ENCODE measurements around the gene FABP1. TPM values are rescaled to one million over a fixed set of nuclear protein-coding genes. Genes with fewer than 3 reads are reported as not detected.

FABP1 gene
- total RNA-seq, 6 experiments from 2014 or later: not detected

- Mint-ChIP-seq H3K36me3 (ENCODE audit: low read depth) (no peaks in the 10 kb centered on the region), H3K27ac (no peak overlapping the region), H3K4me3 (no peak overlapping the region), H3K27me3 (ENCODE audit: insufficient read depth) (peaks cover 31% of the 10 kb centered on the region), H3K4me1 (ENCODE audit: low read depth) (no peaks in the 10 kb centered on the region), H3K9me3 (no peaks in the 10 kb centered on the region)
- TF ChIP-seq, protein P1, sequence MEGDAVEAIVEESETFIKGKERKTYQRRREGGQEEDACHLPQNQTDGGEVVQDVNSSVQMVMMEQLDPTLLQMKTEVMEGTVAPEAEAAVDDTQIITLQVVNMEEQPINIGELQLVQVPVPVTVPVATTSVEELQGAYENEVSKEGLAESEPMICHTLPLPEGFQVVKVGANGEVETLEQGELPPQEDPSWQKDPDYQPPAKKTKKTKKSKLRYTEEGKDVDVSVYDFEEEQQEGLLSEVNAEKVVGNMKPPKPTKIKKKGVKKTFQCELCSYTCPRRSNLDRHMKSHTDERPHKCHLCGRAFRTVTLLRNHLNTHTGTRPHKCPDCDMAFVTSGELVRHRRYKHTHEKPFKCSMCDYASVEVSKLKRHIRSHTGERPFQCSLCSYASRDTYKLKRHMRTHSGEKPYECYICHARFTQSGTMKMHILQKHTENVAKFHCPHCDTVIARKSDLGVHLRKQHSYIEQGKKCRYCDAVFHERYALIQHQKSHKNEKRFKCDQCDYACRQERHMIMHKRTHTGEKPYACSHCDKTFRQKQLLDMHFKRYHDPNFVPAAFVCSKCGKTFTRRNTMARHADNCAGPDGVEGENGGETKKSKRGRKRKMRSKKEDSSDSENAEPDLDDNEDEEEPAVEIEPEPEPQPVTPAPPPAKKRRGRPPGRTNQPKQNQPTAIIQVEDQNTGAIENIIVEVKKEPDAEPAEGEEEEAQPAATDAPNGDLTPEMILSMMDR (IDR thresholded peaks at IDR 0.05): no peak
- no peak for DNase-seq
Measured at GRCh38 chr2:88087763-88088162, 40.1 kb downstream of the FABP1 start.

DNA sequence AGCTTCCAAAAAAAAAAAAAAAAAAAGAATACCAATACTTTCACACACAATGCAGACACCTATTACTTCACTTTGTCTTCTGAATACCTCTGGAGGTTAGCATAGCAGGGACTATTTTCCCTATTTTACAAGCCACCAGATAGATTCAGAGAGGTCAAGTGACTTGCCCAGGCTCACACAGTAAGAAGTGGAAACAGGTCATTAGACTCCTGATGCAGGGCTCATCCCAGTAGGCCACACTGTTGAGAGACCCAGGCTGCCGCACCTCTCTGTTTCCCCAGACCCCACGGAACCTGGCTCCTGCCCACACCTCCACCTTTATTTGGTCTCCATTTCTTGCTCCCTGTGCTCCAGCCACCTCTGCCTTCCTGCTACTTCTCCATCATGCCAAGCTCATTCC, 40.8 kb downstream of the FABP1 start:
- Mint-ChIP-seq H3K27me3 (ENCODE audit: insufficient read depth) (peaks cover 32% of the 10 kb centered on the region), H3K4me1 (ENCODE audit: low read depth) (no peaks in the 10 kb centered on the region), H3K9me3 (no peaks in the 10 kb centered on the region), H3K4me3 (no peak overlapping the region), H3K36me3 (ENCODE audit: low read depth) (no peaks in the 10 kb centered on the region), H3K27ac (no peak overlapping the region)
- no peak for DNase-seq
- TF ChIP-seq, protein P1 (IDR thresholded peaks at IDR 0.05): no peak

DNA sequence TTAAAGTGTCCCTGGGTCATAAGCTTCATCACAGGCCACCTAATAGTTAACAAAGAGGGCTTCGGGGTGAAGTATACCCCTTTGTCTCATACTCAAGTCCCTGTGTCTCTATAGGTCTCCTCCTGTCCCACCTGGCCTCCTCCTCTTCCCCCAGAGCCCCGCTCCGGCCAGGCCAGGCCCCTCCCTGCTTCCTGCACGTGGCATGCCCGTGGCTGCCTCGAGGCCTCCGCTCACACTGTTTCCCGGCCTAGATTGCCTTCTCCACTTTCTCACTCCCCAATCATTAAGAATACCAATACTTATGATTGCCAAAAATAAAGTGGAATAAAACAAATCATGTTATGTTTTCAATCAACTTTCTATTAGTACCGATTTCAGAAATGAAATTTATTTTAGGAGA, 41.5 kb downstream of the FABP1 start:
- Mint-ChIP-seq H3K36me3 (ENCODE audit: low read depth) (no peaks in the 10 kb centered on the region), H3K27me3 (ENCODE audit: insufficient read depth) (peaks cover 28% of the 10 kb centered on the region), H3K27ac (no peak overlapping the region), H3K4me1 (ENCODE audit: low read depth) (no peaks in the 10 kb centered on the region), H3K9me3 (no peaks in the 10 kb centered on the region), H3K4me3 (no peak overlapping the region)
- DNase-seq: no peak
- TF ChIP-seq, protein P1 (IDR thresholded peaks at IDR 0.05): no peak

DNA sequence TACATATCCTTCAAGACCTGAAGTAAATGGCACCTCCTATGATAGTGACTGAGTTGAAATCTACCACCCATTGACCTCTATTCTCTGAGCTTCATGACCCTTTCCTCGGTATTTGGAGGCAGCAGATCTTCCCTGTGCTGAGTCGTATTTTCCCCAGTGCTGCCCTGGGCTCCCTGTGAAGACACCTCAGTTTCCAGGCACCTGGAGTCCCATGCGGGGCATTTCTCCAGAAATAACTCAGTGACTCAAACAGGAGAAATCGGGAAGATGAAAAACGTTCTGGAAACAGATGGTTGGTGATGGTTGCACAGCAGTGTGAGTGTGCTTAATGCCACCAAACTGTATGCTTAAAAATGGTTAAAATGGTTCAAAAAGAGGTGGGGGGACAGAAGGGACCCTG, 42.3 kb downstream of the FABP1 start:
- Mint-ChIP-seq H3K27me3 (ENCODE audit: insufficient read depth) (peaks cover 24% of the 10 kb centered on the region), H3K4me1 (ENCODE audit: low read depth) (no peaks in the 10 kb centered on the region), H3K27ac (no peak overlapping the region), H3K9me3 (no peaks in the 10 kb centered on the region), H3K4me3 (no peak overlapping the region), H3K36me3 (ENCODE audit: low read depth) (no peaks in the 10 kb centered on the region)
- TF ChIP-seq, protein P1 (IDR thresholded peaks at IDR 0.05): no peak
- DNase-seq: no peak

DNA sequence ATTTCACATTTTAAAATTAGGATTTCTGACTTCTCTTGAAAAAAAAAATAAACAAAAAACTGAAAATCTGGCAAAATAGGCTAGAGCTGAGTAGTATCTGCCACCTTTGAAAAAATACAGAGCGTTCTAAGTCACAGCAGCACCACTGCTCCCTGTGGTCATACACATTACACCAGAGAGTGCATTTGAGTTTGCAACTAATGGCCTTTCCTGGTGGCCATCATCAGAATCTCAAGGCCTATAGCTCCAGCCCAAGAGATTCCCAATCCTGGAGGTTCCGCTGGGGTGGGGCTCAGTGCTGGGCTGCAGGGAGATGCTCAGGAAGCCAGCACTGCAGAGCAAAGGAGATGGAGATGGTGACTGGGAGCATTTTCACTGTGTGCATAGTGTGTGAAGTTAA, 42.8 kb downstream of the FABP1 start:
- peaks cover 24% of the 10 kb centered on the region for H3K27me3 Mint-ChIP-seq (ENCODE audit: insufficient read depth)
- no peak overlapping the region for H3K27ac Mint-ChIP-seq
- TF ChIP-seq, protein P1 (IDR thresholded peaks at IDR 0.05): no peak
- H3K36me3 Mint-ChIP-seq (ENCODE audit: low read depth): no peaks in the 10 kb centered on the region
- no peaks in the 10 kb centered on the region for H3K9me3 Mint-ChIP-seq
- H3K4me3 Mint-ChIP-seq: no peak overlapping the region
- H3K4me1 Mint-ChIP-seq (ENCODE audit: low read depth): no peaks in the 10 kb centered on the region
- DNase-seq: no peak

DNA sequence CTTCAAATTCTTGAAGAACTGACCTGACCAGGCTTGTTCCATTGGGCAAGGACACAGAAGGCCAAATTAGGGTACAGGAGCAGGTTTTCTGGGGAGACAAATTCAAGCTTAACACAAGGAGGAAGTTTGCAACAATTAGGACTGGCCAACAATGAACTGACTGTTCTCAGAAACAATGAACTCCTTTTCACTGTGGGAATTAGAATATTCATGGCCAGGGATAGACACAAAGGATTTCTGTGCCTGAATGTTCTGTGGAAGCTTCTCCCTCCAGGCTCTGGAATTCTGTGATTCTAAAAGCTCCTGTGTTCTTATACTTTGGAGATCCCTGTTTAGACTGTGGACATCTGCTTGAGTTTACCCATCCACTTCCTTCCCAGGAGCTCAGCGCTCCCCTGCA, 45.1 kb downstream of the FABP1 start:
- no peak overlapping the region for H3K4me3 Mint-ChIP-seq
- TF ChIP-seq, protein P1 (IDR thresholded peaks at IDR 0.05): no peak
- no peaks in the 10 kb centered on the region for H3K4me1 Mint-ChIP-seq (ENCODE audit: low read depth)
- no peak overlapping the region for H3K27ac Mint-ChIP-seq
- no peak for DNase-seq
- no peaks in the 10 kb centered on the region for H3K9me3 Mint-ChIP-seq
- H3K27me3 Mint-ChIP-seq (ENCODE audit: insufficient read depth): peaks cover 25% of the 10 kb centered on the region
- no peaks in the 10 kb centered on the region for H3K36me3 Mint-ChIP-seq (ENCODE audit: low read depth)
